Measurements from ENCODE around the gene PCNT.

Gene PCNT

DNA sequence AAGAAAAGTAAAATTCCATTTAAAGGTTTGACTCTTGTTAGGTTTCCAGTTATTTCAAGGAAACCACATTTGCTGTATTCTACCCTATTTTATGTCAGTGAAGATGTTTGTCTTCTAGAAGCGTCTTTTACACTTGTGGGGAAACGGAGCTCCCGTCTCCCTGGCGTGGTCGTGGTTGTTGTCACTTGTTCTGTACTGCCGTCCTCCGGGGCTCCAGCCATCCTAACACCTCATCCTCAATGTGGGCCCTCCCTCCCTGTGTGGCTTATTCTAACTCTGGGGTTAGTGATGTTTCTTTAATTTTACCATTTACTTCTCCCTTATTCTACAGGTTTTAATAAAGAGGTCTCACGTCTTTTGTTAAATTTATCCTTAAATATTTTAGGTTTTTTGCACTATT lies 82.0 kb downstream of the PCNT start:
- DNase-seq (ENCODE audit: low spot score) = no peak

DNA sequence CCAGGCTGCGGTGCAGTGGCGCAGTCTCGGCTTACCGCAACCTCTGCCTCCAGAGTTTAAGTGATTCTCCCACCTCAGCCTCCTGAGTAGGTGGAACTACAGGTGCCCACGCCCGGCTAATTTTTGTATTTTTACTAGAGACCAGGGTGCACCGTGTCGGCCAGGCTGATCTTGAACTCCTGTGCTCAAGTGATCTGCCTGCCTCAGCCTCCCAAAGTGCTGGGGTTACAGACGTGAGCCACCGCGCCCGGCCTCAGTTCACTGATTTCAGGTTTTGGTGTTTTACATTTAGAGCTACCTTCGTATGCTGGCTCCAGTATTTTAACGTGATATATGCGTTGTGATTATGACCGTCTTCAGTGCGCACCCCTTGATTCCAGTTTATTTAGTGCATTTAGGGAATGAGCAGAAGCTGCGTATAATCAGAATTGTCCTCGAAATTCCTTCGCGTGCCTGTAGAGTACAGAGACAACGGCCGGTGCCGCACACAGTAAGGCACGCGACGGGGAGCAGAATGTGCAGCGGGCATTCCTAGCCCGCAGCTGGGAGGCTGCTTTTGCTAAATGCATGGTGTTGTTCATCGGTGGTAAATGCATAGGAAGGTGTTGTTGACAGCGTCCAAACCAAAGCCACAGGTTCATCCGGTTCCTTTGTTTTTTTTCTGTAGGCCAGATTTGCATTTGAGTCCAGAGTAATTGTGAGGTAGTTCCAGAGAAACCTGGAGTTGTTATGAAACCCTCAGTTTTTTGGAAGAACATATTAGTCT lies 85.9 kb downstream of the PCNT start:
- DNase-seq (ENCODE audit: low spot score) = no peak

GRCh38 chr21:46410516-46410915 lies 86.6 kb downstream of the PCNT start:
- no peak for DNase-seq (ENCODE audit: low spot score)

GRCh38 chr21:46411236-46411635 lies 87.3 kb downstream of the PCNT start:
- no peak for DNase-seq (ENCODE audit: low spot score)

DNA sequence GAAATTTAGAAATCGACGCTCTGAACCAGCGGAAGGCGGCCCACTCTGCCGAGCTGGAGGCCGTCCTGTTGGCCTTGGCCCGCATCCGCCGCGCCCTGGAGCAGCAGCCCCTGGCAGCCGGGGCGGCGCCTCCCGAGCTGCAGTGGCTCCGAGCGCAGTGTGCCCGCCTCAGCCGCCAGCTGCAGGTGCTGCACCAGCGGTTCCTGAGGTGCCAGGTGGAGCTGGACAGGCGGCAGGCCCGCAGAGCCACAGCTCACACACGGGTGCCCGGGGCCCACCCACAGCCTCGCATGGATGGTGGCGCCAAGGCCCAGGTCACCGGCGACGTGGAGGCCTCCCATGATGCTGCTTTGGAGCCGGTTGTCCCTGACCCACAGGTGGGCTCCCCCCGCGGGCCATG lies 87.7 kb downstream of the PCNT start:
- DNase-seq (ENCODE audit: low spot score) = no peak

DNA sequence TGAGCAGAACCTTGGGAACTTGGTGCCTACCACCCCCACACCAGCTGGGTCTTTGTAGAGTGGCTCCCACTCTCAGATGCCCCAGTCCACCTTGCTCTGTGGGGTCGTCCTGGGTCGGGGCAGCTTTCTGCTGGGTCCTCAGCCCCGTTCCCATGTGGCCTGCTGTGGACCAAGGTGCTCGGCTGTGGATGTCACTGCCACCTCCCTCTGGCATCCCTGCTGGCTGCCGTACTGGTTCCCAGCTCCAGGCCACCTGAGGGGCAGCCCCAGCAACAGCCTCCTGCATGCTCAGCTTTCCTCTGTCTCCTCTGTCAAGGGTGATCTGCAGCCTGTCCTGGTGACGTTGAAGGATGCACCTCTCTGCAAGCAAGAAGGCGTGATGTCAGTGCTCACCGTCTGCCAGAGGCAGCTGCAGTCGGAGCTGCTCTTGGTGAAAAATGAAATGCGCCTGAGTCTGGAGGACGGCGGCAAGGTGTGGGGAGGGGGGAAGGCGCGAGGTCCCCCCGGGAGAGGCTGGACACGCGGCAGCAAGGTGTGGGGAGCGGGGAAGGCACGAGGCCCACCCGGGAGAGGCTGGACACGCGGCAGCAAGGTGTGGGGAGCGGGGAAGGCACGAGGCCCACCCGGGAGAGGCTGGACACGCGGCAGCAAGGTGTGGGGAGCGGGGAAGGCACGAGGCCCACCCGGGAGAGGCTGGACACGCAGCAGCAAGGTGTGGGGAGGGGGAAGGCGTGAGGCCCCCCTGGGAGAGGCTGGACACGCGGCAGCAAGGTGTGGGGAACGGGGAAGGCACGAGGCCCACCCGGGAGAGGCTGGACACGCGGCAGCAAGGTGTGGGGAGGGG lies 88.8 kb downstream of the PCNT start:
- DNase-seq (ENCODE audit: low spot score) = no peak

- DNase-seq (ENCODE audit: low spot score) = no peak
Observed at GRCh38 chr21:46413365-46413696, 89.4 kb downstream of the PCNT start.

GRCh38 chr21:46414965-46415275 lies 91.0 kb downstream of the PCNT start:
- no peak for DNase-seq (ENCODE audit: low spot score)

GRCh38 chr21:46416551-46416950 lies 92.6 kb downstream of the PCNT start:
- DNase-seq (ENCODE audit: low spot score) = no peak

- DNase-seq (ENCODE audit: low spot score) = no peak
Observed at GRCh38 chr21:46418265-46418946, 94.5 kb downstream of the PCNT start.

DNA sequence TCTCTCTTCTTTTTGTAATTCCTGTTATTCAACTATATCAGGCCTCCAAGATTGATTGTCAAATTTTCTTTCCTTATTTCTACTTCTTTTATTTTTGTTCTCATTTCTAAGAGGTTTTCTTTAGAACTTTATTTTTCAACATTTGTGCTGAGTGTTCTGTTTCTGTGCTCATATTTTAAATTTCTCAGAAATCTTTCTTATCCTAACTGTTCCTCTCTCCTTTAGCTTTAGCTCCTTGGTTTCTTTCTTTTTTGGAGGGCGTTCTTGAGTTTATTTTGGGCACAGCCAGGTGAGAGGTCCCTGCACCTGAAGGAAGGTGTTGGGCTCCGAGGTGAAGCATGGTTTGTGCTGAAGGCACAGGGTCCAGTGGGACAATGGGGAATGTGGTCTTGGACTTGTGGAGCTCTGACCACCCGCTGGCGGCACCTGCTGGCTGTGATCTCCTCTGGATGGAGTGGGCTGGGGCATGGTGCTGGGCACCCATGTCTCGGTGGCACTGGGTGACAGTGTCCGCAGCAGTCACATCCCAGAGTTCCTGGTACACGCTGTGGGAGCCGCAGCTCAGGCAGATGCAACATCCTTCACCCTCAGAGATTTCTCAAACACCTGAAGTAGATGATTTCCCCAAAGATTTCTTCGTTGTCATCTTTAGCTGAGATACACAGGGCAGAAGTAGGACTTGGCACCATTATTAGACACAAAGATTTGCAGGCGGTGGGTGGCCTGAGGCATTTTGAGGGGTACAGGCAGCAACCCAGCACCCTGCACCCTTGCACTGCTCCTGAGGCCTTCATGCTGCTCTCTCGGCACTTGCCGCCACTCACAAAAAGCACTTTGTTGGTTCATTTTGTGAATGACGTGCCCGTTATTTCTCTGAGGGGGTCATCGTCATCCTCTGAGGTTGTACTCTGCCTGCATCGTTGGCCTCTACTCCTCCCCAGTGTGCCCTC lies 96.6 kb downstream of the PCNT start:
- DNase-seq (ENCODE audit: low spot score) = no peak

- DNase-seq (ENCODE audit: low spot score) = no peak
Observed at GRCh38 chr21:46421191-46421750, 97.3 kb downstream of the PCNT start.

DNA sequence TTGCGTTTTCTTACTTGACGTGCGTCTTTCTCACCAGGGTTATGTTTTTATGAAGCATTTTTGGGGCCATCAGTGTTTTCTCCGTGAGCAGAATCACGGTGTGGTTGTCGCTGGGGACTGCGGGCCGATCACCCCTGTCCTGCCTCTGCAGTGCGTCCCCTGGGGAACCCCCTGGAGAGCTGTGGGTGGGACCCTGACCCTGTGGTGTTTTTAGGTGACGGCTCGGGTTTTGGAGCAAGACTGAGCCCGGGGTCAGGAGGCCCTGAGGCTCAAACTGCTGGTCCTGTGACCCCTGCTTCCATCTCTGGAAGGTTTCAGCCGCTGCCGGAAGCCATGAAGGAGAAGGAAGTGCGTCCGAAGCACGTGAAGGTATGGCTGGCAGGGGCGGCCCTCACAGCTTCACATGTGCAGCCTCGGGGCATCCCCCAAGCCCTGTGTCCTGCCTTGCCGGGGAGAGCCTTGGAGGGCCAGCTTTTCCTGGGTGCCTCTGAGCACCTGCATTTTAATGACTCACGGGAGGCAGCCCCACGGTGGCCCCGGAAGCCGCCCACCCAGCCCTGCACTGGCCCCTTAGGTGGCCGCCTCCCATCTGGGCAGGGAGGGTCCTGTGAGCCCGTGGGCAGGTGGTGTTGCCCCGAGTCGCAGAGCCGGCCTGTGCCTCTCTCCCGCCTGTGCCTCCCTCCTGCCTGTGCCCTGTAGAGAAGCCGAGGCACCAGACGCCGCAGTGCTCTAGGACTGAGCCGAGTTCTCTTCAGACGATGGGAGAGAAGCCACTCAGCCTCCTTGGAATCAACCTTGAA lies 98.0 kb downstream of the PCNT start:
- DNase-seq (ENCODE audit: low spot score) = no peak

DNA sequence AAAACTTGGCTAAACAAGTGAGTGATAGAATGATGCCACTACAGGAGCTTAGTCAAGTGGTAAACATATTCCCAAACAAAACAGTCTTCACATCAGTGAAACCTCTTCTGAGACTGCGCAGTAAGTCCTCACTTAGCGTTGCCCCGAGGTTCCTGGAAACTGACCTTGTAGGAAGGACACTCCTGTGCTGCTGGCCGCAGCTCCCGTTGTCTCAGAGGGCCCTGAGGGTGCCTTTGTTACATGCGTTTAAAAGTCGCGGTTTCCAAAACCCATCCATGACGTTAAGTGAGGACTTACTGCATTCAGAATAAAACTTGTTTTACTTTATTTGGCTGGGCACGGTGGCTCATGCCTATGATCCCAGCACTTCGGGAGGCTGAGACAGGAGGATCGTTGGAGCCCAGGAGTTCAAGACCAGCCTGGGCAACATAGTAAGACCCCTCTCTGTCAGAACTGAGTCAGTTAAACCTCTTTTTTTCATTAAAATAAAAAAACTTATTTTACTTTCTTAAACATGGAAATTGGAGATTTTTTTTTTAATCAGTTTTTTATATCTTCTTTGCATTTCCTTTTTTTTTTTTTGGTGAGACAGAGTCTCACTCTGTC lies 98.8 kb downstream of the PCNT start:
- no peak for DNase-seq (ENCODE audit: low spot score)

GRCh38 chr21:46423546-46424038 lies 99.6 kb downstream of the PCNT start:
- no peak for DNase-seq (ENCODE audit: low spot score)

DNA sequence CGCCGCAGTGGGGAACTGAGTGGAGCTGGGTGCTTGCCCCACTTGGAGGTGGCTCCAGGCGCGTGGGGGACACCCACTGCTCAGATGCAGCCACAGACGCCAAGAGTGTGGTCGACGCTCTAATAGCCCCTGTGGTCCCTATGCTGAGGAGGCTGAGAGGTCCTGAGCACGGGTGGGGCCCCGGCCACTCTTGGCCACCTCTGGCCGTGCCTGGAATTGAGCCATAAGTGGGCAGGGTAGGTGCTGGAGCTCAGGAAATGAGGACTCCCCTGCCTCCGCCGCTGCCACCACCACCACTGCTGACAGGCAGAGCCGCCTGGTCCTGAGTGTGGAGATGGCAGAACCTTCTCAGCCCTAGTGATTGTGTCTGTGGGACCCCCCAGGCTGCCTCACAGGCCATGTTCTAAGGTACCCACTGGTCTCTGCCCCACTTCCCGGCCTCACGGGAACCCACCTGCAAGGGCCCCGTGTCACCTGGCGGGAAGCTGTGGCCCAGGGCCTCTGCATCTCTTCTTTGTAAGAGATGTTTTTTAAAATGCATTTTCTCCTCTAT lies 100.2 kb downstream of the PCNT start:
- no peak for DNase-seq (ENCODE audit: low spot score)

DNA sequence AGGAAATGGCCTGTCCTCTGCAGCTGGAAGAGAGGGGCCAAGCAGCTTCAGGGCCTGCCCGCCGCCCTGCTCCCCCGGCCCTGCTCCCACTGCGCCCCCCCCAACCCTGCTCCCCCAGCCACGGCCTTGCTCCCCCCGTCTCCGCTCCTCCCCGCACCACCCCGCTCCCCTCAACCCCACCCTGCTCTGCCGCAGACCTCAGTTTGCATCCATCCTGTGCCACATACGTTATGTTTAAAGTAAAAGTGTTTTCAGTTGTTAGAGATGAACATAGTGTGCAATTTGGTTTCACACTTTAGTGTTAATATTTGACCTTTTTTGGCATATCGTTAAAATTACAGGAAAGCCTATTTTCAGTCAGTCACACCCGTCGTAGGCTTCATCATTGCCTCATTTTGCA lies 100.7 kb downstream of the PCNT start:
- DNase-seq (ENCODE audit: low spot score) = no peak

GRCh38 chr21:46425041-46425440 lies 101.1 kb downstream of the PCNT start:
- no peak for DNase-seq (ENCODE audit: low spot score)

DNA sequence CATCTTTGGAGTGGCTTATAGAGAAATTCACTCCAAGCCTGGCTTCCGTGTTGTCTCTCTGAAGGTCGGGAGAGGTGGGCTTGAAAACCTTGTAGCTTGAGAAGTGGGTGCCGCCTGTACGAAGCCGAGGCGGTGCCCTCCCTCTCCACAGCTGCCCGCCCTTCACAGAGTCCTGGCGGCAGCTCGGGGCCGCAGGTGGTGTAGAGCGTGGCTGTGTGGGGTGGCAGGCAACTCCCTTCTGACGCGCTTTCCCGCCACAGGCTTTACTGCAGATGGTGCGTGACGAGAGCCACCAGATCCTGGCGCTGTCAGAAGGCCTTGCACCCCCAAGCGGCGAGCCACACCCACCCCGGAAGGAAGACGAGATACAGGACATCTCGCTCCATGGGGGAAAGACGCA lies 101.6 kb downstream of the PCNT start:
- DNase-seq (ENCODE audit: low spot score) = no peak
